IPS-18a (cell line): Measurements from ENCODE around the gene AGBL1.
"Not testable (repeated sequence)": the region's sequence is repeated elsewhere in the genome, so short reads cannot be mapped to it uniquely, and the experiment has no call there.

Experiments used
- H3K27ac ChIP-seq: one replicate; pipeline ENCODE4 v1.5.1; 2013; ENCODE audit warnings: low read length
- H3K27me3 ChIP-seq: one replicate; pipeline ENCODE4 v1.6.1; 2013; ENCODE audit warnings: mild to moderate bottlenecking, low read length; ENCODE audit not compliant: control insufficient read depth, insufficient read depth
- H3K36me3 ChIP-seq: one replicate; pipeline ENCODE4 v1.6.1; 2013; ENCODE audit warnings: low read depth, low read length; ENCODE audit not compliant: control insufficient read depth
- H3K4me1 ChIP-seq: one replicate; pipeline ENCODE4 v1.6.1; 2013; ENCODE audit warnings: low read depth, low read length; ENCODE audit not compliant: control insufficient read depth
- H3K4me3 ChIP-seq: one replicate; pipeline ENCODE4 v1.5.1; 2013; ENCODE audit warnings: low read length
- H3K9ac ChIP-seq: one replicate; pipeline ENCODE4 v1.6.1; 2013; ENCODE audit warnings: mild to moderate bottlenecking, low read length, moderate library complexity
- H3K9me3 ChIP-seq: one replicate; pipeline ENCODE4 v1.6.1; 2013; ENCODE audit warnings: low read depth, low read length; ENCODE audit not compliant: control insufficient read depth

AGBL1 gene

DNA sequence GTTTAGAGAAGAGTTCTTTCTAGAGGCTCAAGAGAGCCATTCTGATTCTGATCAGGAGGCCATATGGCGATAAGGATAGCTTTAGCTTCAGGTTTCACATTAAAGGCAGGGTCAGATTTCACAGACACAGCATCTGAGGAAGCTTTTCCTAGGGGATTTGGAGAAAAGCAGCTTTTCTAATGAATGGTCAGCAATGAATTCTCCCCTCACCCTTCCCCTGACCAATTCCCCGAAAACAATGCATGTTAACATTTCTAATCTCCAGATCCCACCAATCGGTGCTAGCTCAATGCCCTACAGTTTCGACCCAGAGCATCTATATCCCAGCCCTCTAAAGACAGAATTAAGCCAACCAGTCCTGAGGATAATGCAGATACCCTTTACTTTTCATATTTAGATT lies 9.8 kb downstream of the AGBL1 start:
- Histone ChIP-seq H3K9me3 (no peaks in the 10 kb centered on the region), H3K36me3 (no peaks in the 10 kb centered on the region), H3K9ac (no peak overlapping the region), H3K27me3 (no peaks in the 10 kb centered on the region), H3K27ac (no peak overlapping the region), H3K4me1 (peaks cover 12% of the 10 kb centered on the region), H3K4me3 (peak overlapping the region; percentile 6)

- Histone ChIP-seq H3K27me3 (no peaks in the 10 kb centered on the region), H3K4me3 (no peak overlapping the region), H3K4me1 (no peaks in the 10 kb centered on the region), H3K9me3 (no peaks in the 10 kb centered on the region), H3K9ac (no peak overlapping the region), H3K27ac (no peak overlapping the region), H3K36me3 (no peaks in the 10 kb centered on the region)
Measured at GRCh38 chr15:86101818-86102217, 22.1 kb downstream of the AGBL1 start.

- no peaks in the 10 kb centered on the region for H3K4me1 ChIP-seq
- no peaks in the 10 kb centered on the region for H3K36me3 ChIP-seq
- H3K9me3 ChIP-seq, result no peaks in the 10 kb centered on the region
- no peak overlapping the region for H3K27ac ChIP-seq
- no peaks in the 10 kb centered on the region for H3K27me3 ChIP-seq
- no peak overlapping the region for H3K9ac ChIP-seq
- H3K4me3 ChIP-seq, result no peak overlapping the region
Measured at GRCh38 chr15:86103825-86104224, 24.2 kb downstream of the AGBL1 start.

- Histone ChIP-seq H3K27ac (no peak overlapping the region), H3K9me3 (no peaks in the 10 kb centered on the region), H3K27me3 (no peaks in the 10 kb centered on the region), H3K4me3 (no peak overlapping the region), H3K9ac (no peak overlapping the region), H3K36me3 (no peaks in the 10 kb centered on the region), H3K4me1 (no peaks in the 10 kb centered on the region)
Measured at GRCh38 chr15:86106306-86106705, 26.6 kb downstream of the AGBL1 start.

- Histone ChIP-seq H3K4me3 (no peak overlapping the region), H3K4me1 (peaks cover 3% of the 10 kb centered on the region), H3K9me3 (no peaks in the 10 kb centered on the region), H3K9ac (no peak overlapping the region), H3K27ac (no peak overlapping the region), H3K27me3 (no peaks in the 10 kb centered on the region), H3K36me3 (no peaks in the 10 kb centered on the region)
Measured at GRCh38 chr15:86115145-86115801, 35.6 kb downstream of the AGBL1 start.

DNA sequence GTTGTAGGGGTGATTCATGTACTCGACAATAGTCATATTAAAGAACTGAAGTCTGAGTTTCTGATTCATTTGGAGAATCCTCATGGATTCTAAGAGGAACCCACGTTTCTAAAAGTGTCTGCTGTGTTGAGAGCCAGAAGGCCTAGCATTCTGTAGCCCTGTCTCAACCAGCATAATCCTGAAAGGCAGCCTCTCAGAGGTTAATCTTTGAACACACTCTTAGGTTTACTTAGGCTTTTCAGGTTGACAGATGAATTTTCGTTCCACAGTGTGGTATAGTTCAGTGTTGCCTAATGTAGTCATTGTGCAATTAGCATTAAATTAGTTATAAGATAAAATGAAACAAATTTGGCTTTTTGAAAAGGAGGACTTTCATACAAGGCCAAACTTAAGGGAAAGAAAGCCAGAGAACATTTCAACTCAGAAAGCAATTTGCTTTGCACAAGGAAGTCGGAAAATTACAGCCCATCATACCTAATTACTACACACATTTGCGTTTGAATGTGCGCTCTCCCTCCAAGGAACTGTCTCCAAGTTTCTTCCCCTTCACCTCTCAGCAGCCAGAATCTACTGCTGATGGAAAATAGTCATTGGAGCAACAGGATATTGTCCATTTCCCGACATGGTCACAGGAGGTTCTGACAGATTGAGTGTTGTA lies 42.0 kb downstream of the AGBL1 start:
- Histone ChIP-seq H3K9ac (no peak overlapping the region), H3K4me3 (no peak overlapping the region), H3K4me1 (peaks cover 18% of the 10 kb centered on the region), H3K36me3 (no peaks in the 10 kb centered on the region), H3K9me3 (no peaks in the 10 kb centered on the region), H3K27ac (no peak overlapping the region), H3K27me3 (no peaks in the 10 kb centered on the region)

DNA sequence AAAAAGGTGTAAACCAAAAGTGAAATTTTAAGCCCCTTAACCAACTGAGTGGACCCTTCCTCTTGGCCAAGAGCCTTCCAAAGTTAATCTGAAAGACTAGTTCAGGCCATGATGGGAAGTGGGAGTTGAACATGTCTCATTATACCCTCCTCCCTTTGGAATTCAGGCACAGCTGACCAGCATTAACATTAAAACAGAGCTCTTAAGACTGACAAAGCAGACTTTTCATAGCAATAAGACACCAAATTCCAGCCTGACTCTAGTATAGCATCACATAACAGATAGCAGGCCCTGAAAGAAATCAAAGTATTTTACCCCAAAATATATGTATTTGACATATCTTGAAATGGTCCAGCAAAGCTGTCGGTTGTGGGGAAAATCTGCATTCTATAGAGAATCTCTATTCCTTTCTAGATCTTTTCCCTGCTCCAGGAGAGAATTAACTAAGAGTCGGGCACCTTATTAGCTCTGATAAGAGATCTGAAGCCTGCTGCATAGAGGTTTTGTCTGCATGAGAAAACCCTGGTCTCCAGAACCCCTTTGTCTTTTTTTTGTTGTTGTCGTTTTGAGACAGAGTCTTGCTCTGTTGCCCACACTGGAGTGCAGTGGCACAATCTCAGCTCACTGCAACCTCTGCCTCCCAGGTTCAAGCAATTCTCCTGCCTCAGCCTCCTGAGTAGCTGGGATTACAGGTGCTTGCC lies 43.2 kb downstream of the AGBL1 start:
- H3K9me3 ChIP-seq, H3K27ac ChIP-seq, H3K9ac ChIP-seq, H3K4me3 ChIP-seq, H3K27me3 ChIP-seq, H3K36me3 ChIP-seq: not testable (repeated sequence)
- peaks cover 18% of the 10 kb centered on the region for H3K4me1 ChIP-seq

GRCh38 chr15:86125775-86126174 lies 46.1 kb downstream of the AGBL1 start:
- Histone ChIP-seq H3K9me3 (no peaks in the 10 kb centered on the region), H3K4me1 (peaks cover 13% of the 10 kb centered on the region), H3K9ac (no peak overlapping the region), H3K27me3 (no peaks in the 10 kb centered on the region), H3K27ac (no peak overlapping the region), H3K36me3 (no peaks in the 10 kb centered on the region), H3K4me3 (no peak overlapping the region)

- no peaks in the 10 kb centered on the region for H3K9me3 ChIP-seq
- no peaks in the 10 kb centered on the region for H3K27me3 ChIP-seq
- peaks cover under 1% of the 10 kb centered on the region for H3K4me1 ChIP-seq
- no peaks in the 10 kb centered on the region for H3K36me3 ChIP-seq
- H3K27ac ChIP-seq, result no peak overlapping the region
- no peak overlapping the region for H3K9ac ChIP-seq
- no peak overlapping the region for H3K4me3 ChIP-seq
Measured at GRCh38 chr15:86127547-86127946, 47.9 kb downstream of the AGBL1 start.

GRCh38 chr15:86135041-86135440 lies 55.4 kb downstream of the AGBL1 start:
- H3K27ac ChIP-seq, result no peak overlapping the region
- H3K4me1 ChIP-seq, result no peaks in the 10 kb centered on the region
- no peak overlapping the region for H3K9ac ChIP-seq
- no peaks in the 10 kb centered on the region for H3K27me3 ChIP-seq
- H3K36me3 ChIP-seq, result no peaks in the 10 kb centered on the region
- no peaks in the 10 kb centered on the region for H3K9me3 ChIP-seq
- no peak overlapping the region for H3K4me3 ChIP-seq

- Histone ChIP-seq H3K27me3 (no peaks in the 10 kb centered on the region), H3K9ac (no peak overlapping the region), H3K36me3 (no peaks in the 10 kb centered on the region), H3K4me1 (no peaks in the 10 kb centered on the region), H3K4me3 (no peak overlapping the region), H3K27ac (no peak overlapping the region), H3K9me3 (no peaks in the 10 kb centered on the region)
Measured at GRCh38 chr15:86136861-86137260, 57.2 kb downstream of the AGBL1 start.

- H3K36me3 ChIP-seq, result no peaks in the 10 kb centered on the region
- H3K9me3 ChIP-seq, result no peaks in the 10 kb centered on the region
- H3K27ac ChIP-seq, result no peak overlapping the region
- no peak overlapping the region for H3K4me3 ChIP-seq
- no peak overlapping the region for H3K9ac ChIP-seq
- no peaks in the 10 kb centered on the region for H3K4me1 ChIP-seq
- no peaks in the 10 kb centered on the region for H3K27me3 ChIP-seq
Measured at GRCh38 chr15:86138798-86139197, 59.1 kb downstream of the AGBL1 start.
